ENCODE measurements around the gene UTP4. TPM values are rescaled to one million over a fixed set of nuclear protein-coding genes. Genes with fewer than 3 reads are reported as not detected.
"Not testable (repeated sequence)": the region's sequence is repeated elsewhere in the genome, so short reads cannot be mapped to it uniquely, and the experiment has no call there.

Gene UTP4
- total RNA-seq, 1 donor from 2014 or later: 117 TPM

GRCh38 chr16:69113216-69113615, 19.2 kb upstream of the UTP4 start:
- Mint-ChIP-seq H3K4me3 (no peak overlapping the region), H3K36me3 (ENCODE audit: low read depth) (peaks cover 10% of the 10 kb centered on the region), H3K9me3 (no peaks in the 10 kb centered on the region), H3K4me1 (ENCODE audit: low read depth) (no peaks in the 10 kb centered on the region), H3K27me3 (ENCODE audit: insufficient read depth) (peaks cover 4% of the 10 kb centered on the region), H3K27ac (no peak overlapping the region)
- no peak for DNase-seq (ENCODE audit: low spot score)
- intact Hi-C loops (cut with micrococcal nuclease): no loop called here

GRCh38 chr16:69114346-69114975, 18.0 kb upstream of the UTP4 start:
- Mint-ChIP-seq H3K27ac (no peak overlapping the region), H3K27me3 (ENCODE audit: insufficient read depth) (no peaks in the 10 kb centered on the region), H3K4me3 (no peak overlapping the region), H3K9me3 (no peaks in the 10 kb centered on the region), H3K4me1 (ENCODE audit: low read depth) (no peaks in the 10 kb centered on the region), H3K36me3 (ENCODE audit: low read depth) (peaks cover 14% of the 10 kb centered on the region)
- DNase-seq (ENCODE audit: low spot score): no peak
- intact Hi-C loops (cut with micrococcal nuclease): no loop called here

GRCh38 chr16:69114976-69115355, 17.5 kb upstream of the UTP4 start:
- no peaks in the 10 kb centered on the region for H3K27me3 Mint-ChIP-seq (ENCODE audit: insufficient read depth)
- intact Hi-C loops (cut with micrococcal nuclease): no loop called here
- no peaks in the 10 kb centered on the region for H3K9me3 Mint-ChIP-seq

GRCh38 chr16:69115361-69115760, 17.1 kb upstream of the UTP4 start:
- no peak overlapping the region for H3K4me3 Mint-ChIP-seq
- intact Hi-C loops (cut with micrococcal nuclease): no loop called here
- H3K4me1 Mint-ChIP-seq (ENCODE audit: low read depth): no peaks in the 10 kb centered on the region
- H3K27me3 Mint-ChIP-seq (ENCODE audit: insufficient read depth): no peaks in the 10 kb centered on the region
- no peak overlapping the region for H3K27ac Mint-ChIP-seq
- peaks cover 14% of the 10 kb centered on the region for H3K36me3 Mint-ChIP-seq (ENCODE audit: low read depth)
- no peaks in the 10 kb centered on the region for H3K9me3 Mint-ChIP-seq
- DNase-seq (ENCODE audit: low spot score): no peak

More at GRCh38 chr16:69114976-69115355, 17.5 kb upstream of the UTP4 start:
- no peak for DNase-seq (ENCODE audit: low spot score)
- Mint-ChIP-seq H3K4me3 (no peak overlapping the region), H3K36me3 (ENCODE audit: low read depth) (peaks cover 14% of the 10 kb centered on the region), H3K27ac (no peak overlapping the region), H3K4me1 (ENCODE audit: low read depth) (no peaks in the 10 kb centered on the region)

- H3K36me3 Mint-ChIP-seq (ENCODE audit: low read depth): peaks cover 14% of the 10 kb centered on the region
- intact Hi-C loops (cut with micrococcal nuclease): no loop called here
- H3K4me1 Mint-ChIP-seq (ENCODE audit: low read depth): no peaks in the 10 kb centered on the region
- DNase-seq (ENCODE audit: low spot score): no peak
- no peak overlapping the region for H3K4me3 Mint-ChIP-seq
- H3K9me3 Mint-ChIP-seq: no peaks in the 10 kb centered on the region
- no peaks in the 10 kb centered on the region for H3K27me3 Mint-ChIP-seq (ENCODE audit: insufficient read depth)
- no peak overlapping the region for H3K27ac Mint-ChIP-seq
Observed at GRCh38 chr16:69115837-69116236, 16.6 kb upstream of the UTP4 start.

GRCh38 chr16:69116256-69116875, 16.1 kb upstream of the UTP4 start:
- Mint-ChIP-seq H3K27me3 (ENCODE audit: insufficient read depth) (no peaks in the 10 kb centered on the region), H3K27ac (no peak overlapping the region), H3K4me3 (no peak overlapping the region), H3K4me1 (ENCODE audit: low read depth) (no peaks in the 10 kb centered on the region), H3K36me3 (ENCODE audit: low read depth) (peaks cover 18% of the 10 kb centered on the region), H3K9me3 (no peaks in the 10 kb centered on the region)
- DNase-seq (ENCODE audit: low spot score): no peak
- intact Hi-C loops (cut with micrococcal nuclease): no loop called here

- intact Hi-C loops (cut with micrococcal nuclease): no loop called here
Observed at GRCh38 chr16:69116906-69117305, 15.5 kb upstream of the UTP4 start.

GRCh38 chr16:69118468-69118867, 14.0 kb upstream of the UTP4 start:
- H3K9me3 Mint-ChIP-seq: no peaks in the 10 kb centered on the region
- no peak overlapping the region for H3K4me3 Mint-ChIP-seq
- intact Hi-C loops (cut with micrococcal nuclease): no loop called here
- no peak for DNase-seq (ENCODE audit: low spot score)
- no peaks in the 10 kb centered on the region for H3K4me1 Mint-ChIP-seq (ENCODE audit: low read depth)
- peaks cover 20% of the 10 kb centered on the region for H3K36me3 Mint-ChIP-seq (ENCODE audit: low read depth)
- H3K27me3 Mint-ChIP-seq (ENCODE audit: insufficient read depth): no peaks in the 10 kb centered on the region
- no peak overlapping the region for H3K27ac Mint-ChIP-seq

More at GRCh38 chr16:69116906-69117305, 15.5 kb upstream of the UTP4 start:
- H3K27ac Mint-ChIP-seq: no peak overlapping the region
- H3K27me3 Mint-ChIP-seq (ENCODE audit: insufficient read depth): no peaks in the 10 kb centered on the region
- H3K9me3 Mint-ChIP-seq: no peaks in the 10 kb centered on the region
- no peak for DNase-seq (ENCODE audit: low spot score)
- no peaks in the 10 kb centered on the region for H3K4me1 Mint-ChIP-seq (ENCODE audit: low read depth)
- peaks cover 18% of the 10 kb centered on the region for H3K36me3 Mint-ChIP-seq (ENCODE audit: low read depth)
- H3K4me3 Mint-ChIP-seq: no peak overlapping the region

- no peak for DNase-seq (ENCODE audit: low spot score)
- H3K9me3 Mint-ChIP-seq: no peaks in the 10 kb centered on the region
- intact Hi-C loops (cut with micrococcal nuclease): no loop called here
- no peak overlapping the region for H3K27ac Mint-ChIP-seq
- H3K36me3 Mint-ChIP-seq (ENCODE audit: low read depth): peaks cover 22% of the 10 kb centered on the region
- H3K4me3 Mint-ChIP-seq: no peak overlapping the region
- peaks cover 2% of the 10 kb centered on the region for H3K4me1 Mint-ChIP-seq (ENCODE audit: low read depth)
- H3K27me3 Mint-ChIP-seq (ENCODE audit: insufficient read depth): no peaks in the 10 kb centered on the region
Observed at GRCh38 chr16:69118994-69119393, 13.5 kb upstream of the UTP4 start.

- Mint-ChIP-seq H3K27me3 (ENCODE audit: insufficient read depth) (no peaks in the 10 kb centered on the region), H3K4me1 (ENCODE audit: low read depth) (peaks cover 5% of the 10 kb centered on the region), H3K9me3 (no peaks in the 10 kb centered on the region), H3K27ac (no peak overlapping the region), H3K4me3 (no peak overlapping the region), H3K36me3 (ENCODE audit: low read depth) (peaks cover 23% of the 10 kb centered on the region)
- no peak for DNase-seq (ENCODE audit: low spot score)
- intact Hi-C loops (cut with micrococcal nuclease): no loop called here
Observed at GRCh38 chr16:69119536-69119935, 12.9 kb upstream of the UTP4 start.

- intact Hi-C loops (cut with micrococcal nuclease): loop anchor here (5.0 kb wide), 1 partner anchor 418 kb away; no protein-coding TSS in a partner anchor
- H3K4me3 Mint-ChIP-seq: no peak overlapping the region
- H3K36me3 Mint-ChIP-seq (ENCODE audit: low read depth): peaks cover 21% of the 10 kb centered on the region
- no peak for DNase-seq (ENCODE audit: low spot score)
- H3K9me3 Mint-ChIP-seq: no peaks in the 10 kb centered on the region
- H3K4me1 Mint-ChIP-seq (ENCODE audit: low read depth): peaks cover 5% of the 10 kb centered on the region
- no peak overlapping the region for H3K27ac Mint-ChIP-seq
- no peaks in the 10 kb centered on the region for H3K27me3 Mint-ChIP-seq (ENCODE audit: insufficient read depth)
Observed at GRCh38 chr16:69120096-69120664, 12.3 kb upstream of the UTP4 start.

- Mint-ChIP-seq H3K4me1 (ENCODE audit: low read depth) (peaks cover 9% of the 10 kb centered on the region), H3K27me3 (ENCODE audit: insufficient read depth) (no peaks in the 10 kb centered on the region), H3K9me3 (no peaks in the 10 kb centered on the region), H3K27ac (no peak overlapping the region), H3K36me3 (ENCODE audit: low read depth) (peaks cover 11% of the 10 kb centered on the region), H3K4me3 (no peak overlapping the region)
- DNase-seq (ENCODE audit: low spot score): peak; percentile 50
- intact Hi-C loops (cut with micrococcal nuclease): loop anchor here (1.0 to 5.0 kb wide), 5 partner anchors 222 to 596 kb away; partner anchors contain the start of gene TANGO6
Observed at GRCh38 chr16:69123910-69124309, 8.5 kb upstream of the UTP4 start.

- peaks cover 11% of the 10 kb centered on the region for H3K36me3 Mint-ChIP-seq (ENCODE audit: low read depth)
- DNase-seq (ENCODE audit: low spot score); H3K27me3 Mint-ChIP-seq (ENCODE audit: insufficient read depth); H3K27ac Mint-ChIP-seq; H3K4me3 Mint-ChIP-seq; H3K9me3 Mint-ChIP-seq; H3K4me1 Mint-ChIP-seq (ENCODE audit: low read depth): not testable (repeated sequence)
- intact Hi-C loops (cut with micrococcal nuclease): loop anchor here (1.0 to 5.0 kb wide), 5 partner anchors 222 to 596 kb away; partner anchors contain the start of gene TANGO6
Observed at GRCh38 chr16:69124406-69124805, 8.0 kb upstream of the UTP4 start.
